Measurements from ENCODE around the gene FOXRED1.

DNA sequence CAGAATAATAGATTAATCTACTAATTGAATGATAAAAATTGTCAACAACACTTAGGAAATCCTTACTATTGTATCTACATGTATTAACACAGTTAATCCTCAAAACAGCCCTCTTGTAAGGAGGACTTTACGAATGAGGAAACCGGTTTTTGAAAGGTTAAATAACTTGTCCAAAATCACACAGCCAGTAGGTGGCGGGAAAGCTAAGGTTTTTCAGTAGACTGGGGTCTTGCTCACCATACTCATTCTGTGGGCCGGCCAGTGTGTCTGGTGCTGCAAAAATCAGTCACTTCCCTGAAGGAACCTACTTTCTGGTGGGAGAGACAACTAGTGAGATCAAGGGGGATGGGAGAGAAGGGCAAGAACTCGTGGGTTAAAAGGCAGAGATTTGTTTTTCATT is 38.8 kb downstream of the FOXRED1 start:
- TF ChIP-seq CTCF (CRISPR knock-in tag; IDR thresholded peaks at IDR 0.05), result peak; percentile 57
- TF ChIP-seq JUND (CRISPR knock-in tag; IDR thresholded peaks at IDR 0.05), result no peak

All from HepG2 (cell line).